HCT116 (cell line): ENCODE data around the gene HCRT. TPM values are rescaled to one million over a fixed set of nuclear protein-coding genes. Genes with fewer than 3 reads are reported as not detected.
"Not testable (repeated sequence)": the region's sequence is repeated elsewhere in the genome, so short reads cannot be mapped to it uniquely, and the experiment has no call there.

ENCODE experiments used
- ATAC-seq: fragments of 200-7000 bp; cut with Tn5 transposase; 2 replicates; pipeline ENCODE4 v1.9.1; 2020; ENCODE audit warnings: mild to moderate bottlenecking, moderate library complexity
- BruUV-seq: library from RNA; stranded (reverse); fragments of 400-500 nt; replicated peaks from 2 replicates; lab custom pipeline; 2021; lab: Mats Ljungman, UMichigan
- CTCF ChIA-PET: fragments of 300-600 bp; sonication (Branson Sonifier 250); formaldehyde crosslinking; loops from one replicate; lab custom pipeline; 2021; ENCODE audit warnings: antibody characterized with exemption; lab: Charles Lee
- POLR2A ChIA-PET: fragments of 300-600, 350-600 bp; sonication (Branson Sonifier 250); formaldehyde crosslinking; loops from one replicate; lab custom pipeline; 2021; ENCODE audit warnings: antibody characterized with exemption; lab: Charles Lee
- RAD21 ChIA-PET, 2 experiments: fragments of 300-600 bp; sonication (Branson Sonifier 250); formaldehyde crosslinking; loops; one replicate each; lab custom pipeline; 2023; ENCODE audit warnings: low total read pairs in 2 of 2; ENCODE audit not compliant: uncharacterized antibody in 2 of 2, unreplicated experiment in 2 of 2, low non-redundant PET in 1 of 2; lab: Charles Lee
- DNase-seq: peaks from one replicate; pipeline ENCODE4 v3.0.0-alpha.2; 2010; ENCODE audit warnings: low read depth, low spot score
- H2AFZ ChIP-seq: fragments of 200-600 bp; shearing (Covaris generic), sonication (generic); 2 replicates; pipeline ENCODE4 v1.6.1; 2017; ENCODE audit warnings: low read depth, mixed run types, mixed read lengths, antibody characterized with exemption, low read length; ENCODE audit not compliant: poor library complexity, severe bottlenecking
- H3K27ac ChIP-seq: 2 replicates; pipeline ENCODE4 v1.5.1; 2012; ENCODE audit warnings: low read depth, low read length
- H3K27me3 ChIP-seq: fragments of 200-600 bp; sonication (generic); 2 replicates; pipeline ENCODE4 v1.6.1; 2016; ENCODE audit warnings: mixed run types, low read length, mixed read lengths; ENCODE audit not compliant: insufficient read depth
- H3K36me3 ChIP-seq, 2 experiments: fragments of 200-500 bp in 1 of 2; fragments of 200-600 bp in 1 of 2; sonication (Bioruptor generic) in 1 of 2; sonication (generic) in 1 of 2; 2 replicates each; pipeline versions ENCODE4 v1.5.1 to v1.6.1; 2014 to 2016; ENCODE audit warnings: low read length in 2 of 2, inconsistent platforms in 1 of 2, mixed read lengths in 1 of 2, mixed run types in 1 of 2; ENCODE audit not compliant: insufficient read depth in 2 of 2, control insufficient read depth in 1 of 2
- H3K4me1 ChIP-seq, 2 experiments: fragments of 200-600 bp in 1 of 2; sonication (generic) in 1 of 2; 2 replicates each; pipeline versions ENCODE4 v1.5.1 to v1.6.1; 2012 to 2017; ENCODE audit warnings: low read length in 2 of 2, inconsistent platforms in 1 of 2, mild to moderate bottlenecking in 1 of 2, mixed read lengths in 1 of 2, mixed run types in 1 of 2, moderate library complexity in 1 of 2; ENCODE audit not compliant: insufficient read depth in 2 of 2, control insufficient read depth in 1 of 2
- H3K4me2 ChIP-seq: fragments of 200-600 bp; sonication (generic); 2 replicates; pipeline ENCODE4 v1.6.1; 2017; ENCODE audit warnings: mixed run types, low read length, mixed read lengths
- H3K4me3 ChIP-seq, 2 experiments: fragments of 200-600 bp in 1 of 2; sonication (generic) in 1 of 2; replicated peaks in 1 of 2; 2 replicates each; pipeline ENCODE4 v1.5.1; 2011 to 2016; ENCODE audit warnings: low read length in 2 of 2, control low read depth in 1 of 2, low read depth in 1 of 2, mild to moderate bottlenecking in 1 of 2, mixed read lengths in 1 of 2, mixed run types in 1 of 2
- H3K79me2 ChIP-seq: fragments of 200-600 bp; sonication (generic); 2 replicates; pipeline ENCODE4 v1.6.1; 2017; ENCODE audit warnings: mild to moderate bottlenecking, mixed run types, low read length, moderate library complexity, mixed read lengths; ENCODE audit not compliant: insufficient read depth
- H3K9ac ChIP-seq: fragments of 200-600 bp; sonication (generic); 2 replicates; pipeline ENCODE4 v1.6.1; 2016; ENCODE audit warnings: low read length, mixed read lengths
- H3K9me2 ChIP-seq: fragments of 200-600 bp; sonication (generic), shearing (Covaris generic); 2 replicates; pipeline ENCODE4 v1.6.1; 2017; ENCODE audit warnings: mixed run types, mild to moderate bottlenecking, moderate library complexity; ENCODE audit not compliant: insufficient read depth
- H3K9me3 ChIP-seq, 2 experiments: fragments of 200-500 bp in 1 of 2; fragments of 200-600 bp in 1 of 2; sonication (Bioruptor generic) in 1 of 2; sonication (generic) in 1 of 2; 2 replicates each; pipeline ENCODE4 v1.6.1; 2014 to 2017; ENCODE audit warnings: low read length in 2 of 2, mixed read lengths in 2 of 2, inconsistent platforms in 1 of 2, low read depth in 1 of 2, mild to moderate bottlenecking in 1 of 2, mixed run types in 1 of 2, moderate library complexity in 1 of 2; ENCODE audit not compliant: control insufficient read depth in 1 of 2, insufficient read depth in 1 of 2
- H4K20me1 ChIP-seq: fragments of 200-600 bp; sonication (generic), shearing (Covaris generic); 2 replicates; pipeline ENCODE4 v1.6.1; 2017; ENCODE audit warnings: mixed run types, mild to moderate bottlenecking, moderate library complexity; ENCODE audit not compliant: insufficient read depth
- CEBPB ChIP-seq: IDR thresholded peaks from 2 replicates; pipeline ENCODE4 v1.6.1; 2012; ENCODE audit warnings: low read depth
- EGR1 ChIP-seq: IDR thresholded peaks from 2 replicates; pipeline ENCODE4 v1.6.1; 2012; ENCODE audit warnings: low read depth
- EZH2phosphoT487 ChIP-seq: fragments of 200-600 bp; IDR thresholded peaks from 2 replicates; pipeline ENCODE4 v1.6.1; 2018; ENCODE audit warnings: antibody characterized with exemption, borderline replicate concordance
- JUND ChIP-seq: IDR thresholded peaks from 2 replicates; pipeline ENCODE4 v1.6.1; 2012
- MAX ChIP-seq: IDR thresholded peaks from 2 replicates; pipeline ENCODE4 v1.6.1; 2012
- POLR2AphosphoS5 ChIP-seq: IDR thresholded peaks from 2 replicates; pipeline ENCODE4 v1.6.1; 2011; ENCODE audit warnings: mild to moderate bottlenecking, low read depth, low read length, moderate library complexity
- REST ChIP-seq: IDR thresholded peaks from 2 replicates; pipeline ENCODE4 v1.6.1; 2012; ENCODE audit warnings: low read depth
- SRF ChIP-seq: IDR thresholded peaks from 2 replicates; pipeline ENCODE4 v1.6.1; 2012; ENCODE audit warnings: low read depth
- TCF7L2 ChIP-seq: IDR thresholded peaks from 2 replicates; pipeline ENCODE4 v1.7.0; 2011; ENCODE audit warnings: borderline replicate concordance, inconsistent platforms; ENCODE audit not compliant: insufficient read depth, insufficient read length; ENCODE audit errors: extremely low read depth
- YY1 ChIP-seq: IDR thresholded peaks from 2 replicates; pipeline ENCODE4 v1.6.1; 2011; ENCODE audit warnings: low read length, low read depth, moderate library complexity, mild to moderate bottlenecking; ENCODE audit not compliant: insufficient replicate concordance; ENCODE audit errors: extremely low read depth
- ZFX ChIP-seq: fragments of 450-650 bp; IDR thresholded peaks from 2 replicates; pipeline ENCODE4 v1.6.1; 2017
- ZNF274 ChIP-seq: fragments of 200-500 bp; sonication (Bioruptor generic); IDR thresholded peaks from 2 replicates; pipeline ENCODE4 v1.6.1; 2014; ENCODE audit warnings: mild to moderate bottlenecking, low read depth, low read length, inconsistent platforms
- intact Hi-C: fragments of 100-400 bp; cut with micrococcal nuclease; formaldehyde crosslinking; loops from 2 replicates; pipeline ENCODE4 v1.10.0; 2022
- total RNA-seq: library from RNA; stranded (reverse); gene quantifications from one replicate; pipeline ENCODE4 v1.2.1, GENCODE V29; 2021; ENCODE audit not compliant: unreplicated experiment

Gene HCRT
- total RNA-seq, 1 experiment from 2014 or later: not detected

DNA sequence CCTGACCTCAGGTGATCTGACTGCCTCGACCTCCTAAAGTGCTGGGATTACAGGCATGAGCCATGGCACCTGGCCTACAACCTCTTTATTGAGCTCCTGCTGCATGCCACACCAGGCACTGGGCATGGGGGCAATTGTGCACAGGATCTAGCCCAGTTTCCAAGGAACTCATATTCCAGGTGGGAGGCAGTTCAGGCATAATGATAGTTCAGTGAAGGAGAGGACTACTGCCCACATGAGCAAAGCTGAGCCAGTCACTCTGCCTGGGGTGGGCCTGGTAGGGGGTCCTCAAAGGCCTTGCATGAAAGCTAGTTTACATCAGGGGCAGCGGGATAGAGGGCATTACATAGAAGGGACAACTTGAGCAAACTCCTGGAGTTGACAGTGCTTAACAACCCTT lies 2.6 kb upstream of the HCRT start:
- H3K36me3 ChIP-seq: no peaks in the 10 kb centered on the region
- ChIA-PET RAD21 (no interaction called here), CTCF (no interaction called here), POLR2A (no interaction called here)
- no peaks in the 10 kb centered on the region for H3K79me2 ChIP-seq
- H3K27me3 ChIP-seq: no peaks in the 10 kb centered on the region
- H3K9me2 ChIP-seq: no peaks in the 10 kb centered on the region
- ATAC-seq (no peak), DNase-seq (no peak)
- BruUV-seq: no TSS peak
- TF ChIP-seq EGR1 (no peak), MAX (no peak)
- H2AFZ ChIP-seq: no peak overlapping the region
- H3K4me1 ChIP-seq: peaks cover 15 to 24% of the 10 kb centered on the region in 2 experiments
- no peak overlapping the region for H3K4me2 ChIP-seq
- no peaks in the 10 kb centered on the region for H3K9me3 ChIP-seq
- intact Hi-C loops: no loop called here
- H3K4me3 ChIP-seq: no peak overlapping the region
- no peak overlapping the region for H3K9ac ChIP-seq
- no peaks in the 10 kb centered on the region for H4K20me1 ChIP-seq
- no peak overlapping the region for H3K27ac ChIP-seq

DNA sequence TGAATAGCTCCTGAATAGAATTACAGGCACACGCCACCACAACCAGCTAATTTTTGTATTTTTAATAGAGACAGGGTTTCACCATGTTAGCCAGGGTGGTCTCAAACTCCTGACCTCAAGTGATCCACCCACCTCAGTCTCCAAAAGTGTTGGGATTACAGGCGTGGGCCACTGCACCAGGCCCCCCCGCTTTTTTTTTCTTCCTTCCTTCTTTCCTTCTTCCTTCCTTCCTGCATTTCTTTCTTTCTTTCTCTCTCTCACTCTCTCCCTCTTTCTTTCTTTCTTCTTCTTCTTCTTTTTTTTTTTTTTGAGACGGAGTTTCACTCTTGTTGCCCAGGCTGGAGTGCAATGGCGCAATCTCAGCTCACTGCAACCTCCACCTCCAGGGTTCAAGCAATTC lies 939 bp upstream of the HCRT start:
- intact Hi-C loops, H3K79me2 ChIP-seq, RAD21 ChIA-PET, H3K9ac ChIP-seq, DNase-seq, BruUV-seq, POLR2A ChIA-PET, H3K9me3 ChIP-seq, H3K27me3 ChIP-seq, ATAC-seq, H3K27ac ChIP-seq, H4K20me1 ChIP-seq, H3K4me3 ChIP-seq, H3K4me2 ChIP-seq, H3K36me3 ChIP-seq, H2AFZ ChIP-seq, H3K9me2 ChIP-seq: not testable (repeated sequence)
- CTCF ChIA-PET: interaction anchor here (0.8 to 1.6 kb wide), 2 partner anchors 8 to 36 kb away, joined by 3 to 4 read pairs; partner anchors contain the start of gene GHDC
- peaks cover 14 to 27% of the 10 kb centered on the region in 2 experiments for H3K4me1 ChIP-seq

DNA sequence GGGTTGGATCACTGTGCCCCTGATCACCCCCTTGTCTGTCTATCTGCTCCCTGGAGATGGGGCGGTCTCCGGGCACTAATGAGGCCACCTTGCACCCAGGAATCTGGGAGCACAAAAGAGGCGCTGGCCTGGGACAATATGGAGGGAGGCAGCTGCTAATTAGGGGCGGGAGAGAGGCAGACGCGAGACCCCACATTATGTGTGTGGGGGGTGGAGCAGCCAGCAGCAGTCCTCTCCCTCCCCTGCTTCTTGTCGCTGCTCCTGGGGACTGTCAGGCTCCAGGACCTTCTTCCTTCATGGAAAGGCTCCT lies 324 bp upstream of the HCRT start:
- no peak overlapping the region for H3K4me3 ChIP-seq
- no peaks in the 10 kb centered on the region for H3K79me2 ChIP-seq
- no peak for ATAC-seq
- H3K4me1 ChIP-seq: peaks cover 14 to 27% of the 10 kb centered on the region in 2 experiments
- H3K9ac ChIP-seq: no peak overlapping the region
- no TSS peak for BruUV-seq
- intact Hi-C loops: no loop called here
- RAD21 ChIA-PET: no interaction called here
- H3K9me3 ChIP-seq: no peaks in the 10 kb centered on the region
- no peaks in the 10 kb centered on the region for H4K20me1 ChIP-seq
- CTCF ChIA-PET: interaction anchor here (0.8 to 1.6 kb wide), 2 partner anchors 9 to 37 kb away, joined by 3 to 4 read pairs; partner anchors contain the start of gene GHDC
- H2AFZ ChIP-seq: no peak overlapping the region
- no peaks in the 10 kb centered on the region for H3K9me2 ChIP-seq
- H3K4me2 ChIP-seq: no peak overlapping the region
- H3K27me3 ChIP-seq: no peaks in the 10 kb centered on the region
- H3K36me3 ChIP-seq: no peaks in the 10 kb centered on the region
- POLR2A ChIA-PET: no interaction called here
- no peak overlapping the region for H3K27ac ChIP-seq
- no peak for DNase-seq
- TF ChIP-seq REST (no peak), ZFX (no peak), CEBPB (no peak), YY1 (no peak), ZNF274 (no peak), SRF (no peak), JUND (no peak), POLR2AphosphoS5 (no peak), EZH2phosphoT487 (no peak), TCF7L2 (no peak)
